H9 (cell line): ENCODE results near the gene OR2T27. TPM values are rescaled to one million over a fixed set of nuclear protein-coding genes. Genes with fewer than 3 reads are reported as not detected.

ENCODE experiments used
- DNase-seq: peaks from one replicate; pipeline ENCODE4 v3.0.0-alpha.2; 2017
- H2AFZ ChIP-seq: one replicate; pipeline ENCODE4 v1.6.1; 2013; ENCODE audit warnings: mild to moderate bottlenecking, low read length, control low read depth, moderate library complexity
- H2AK5ac ChIP-seq: 2 replicates; pipeline ENCODE4 v1.6.1; 2013; ENCODE audit warnings: low read length, control low read depth, mixed read lengths; ENCODE audit not compliant: insufficient read length
- H2BK120ac ChIP-seq: one replicate; pipeline ENCODE4 v1.6.1; 2013; ENCODE audit warnings: low read depth, mild to moderate bottlenecking, low read length, control low read depth, inconsistent platforms; ENCODE audit not compliant: poor library complexity, severe bottlenecking
- H2BK12ac ChIP-seq: 2 replicates; pipeline ENCODE4 v1.6.1; 2013; ENCODE audit warnings: low read length, control low read depth, mixed read lengths, low read depth; ENCODE audit not compliant: insufficient read length
- H2BK15ac ChIP-seq: 2 replicates; pipeline ENCODE4 v1.6.1; 2013; ENCODE audit warnings: low read depth, low read length, control low read depth
- H2BK20ac ChIP-seq: one replicate; pipeline ENCODE4 v1.6.1; 2013; ENCODE audit warnings: low read depth, mild to moderate bottlenecking, low read length, control low read depth, inconsistent platforms; ENCODE audit not compliant: poor library complexity, severe bottlenecking
- H2BK5ac ChIP-seq: 2 replicates; pipeline ENCODE4 v1.6.1; 2013; ENCODE audit warnings: low read length, control low read depth, mixed read lengths; ENCODE audit not compliant: insufficient read length
- H3K14ac ChIP-seq: 2 replicates; pipeline ENCODE4 v1.6.1; 2013; ENCODE audit warnings: low read length, control low read depth; ENCODE audit not compliant: insufficient read depth
- H3K18ac ChIP-seq: 2 replicates; pipeline ENCODE4 v1.6.1; 2013; ENCODE audit warnings: low read depth, mild to moderate bottlenecking, mixed read lengths, low read length, control low read depth; ENCODE audit not compliant: insufficient read length
- H3K23ac ChIP-seq: 2 replicates; pipeline ENCODE4 v1.6.1; 2013; ENCODE audit warnings: low read length, control low read depth, mixed read lengths, low read depth; ENCODE audit not compliant: insufficient read length
- H3K23me2 ChIP-seq: 2 replicates; pipeline ENCODE4 v1.6.1; 2013; ENCODE audit warnings: low read depth, mild to moderate bottlenecking, mixed read lengths, low read length, control low read depth; ENCODE audit not compliant: insufficient read length, poor library complexity, severe bottlenecking
- H3K27ac ChIP-seq: 2 replicates; pipeline ENCODE4 v1.5.1; 2013; ENCODE audit warnings: low read length, control low read depth, mixed read lengths, low read depth; ENCODE audit not compliant: insufficient read length
- H3K27me3 ChIP-seq: 2 replicates; pipeline ENCODE4 v1.6.1; 2013; ENCODE audit warnings: low read length, control low read depth, inconsistent platforms; ENCODE audit not compliant: insufficient read depth
- H3K4ac ChIP-seq: 2 replicates; pipeline ENCODE4 v1.6.1; 2013; ENCODE audit warnings: low read depth, mild to moderate bottlenecking, control low read depth, inconsistent platforms, low read length, moderate library complexity
- H3K4me1 ChIP-seq: 2 replicates; pipeline ENCODE4 v1.6.1; 2013; ENCODE audit warnings: low read length, control low read depth, inconsistent platforms; ENCODE audit not compliant: insufficient read depth
- H3K4me2 ChIP-seq: 2 replicates; pipeline ENCODE4 v1.6.1; 2013; ENCODE audit warnings: low read length, control low read depth, mixed read lengths; ENCODE audit not compliant: insufficient read length, insufficient read depth
- H3K56ac ChIP-seq: 2 replicates; pipeline ENCODE4 v1.6.1; 2013; ENCODE audit warnings: low read depth, mild to moderate bottlenecking, mixed read lengths, low read length, control low read depth; ENCODE audit not compliant: insufficient read length
- H3K79me1 ChIP-seq: 2 replicates; pipeline ENCODE4 v1.6.1; 2013; ENCODE audit warnings: low read depth, mild to moderate bottlenecking, moderate library complexity, low read length, control low read depth, inconsistent platforms; ENCODE audit not compliant: insufficient read depth, poor library complexity, severe bottlenecking
- H3K79me2 ChIP-seq: 2 replicates; pipeline ENCODE4 v1.6.1; 2013; ENCODE audit warnings: low read length, control low read depth, inconsistent platforms; ENCODE audit not compliant: insufficient read depth
- H3K9ac ChIP-seq: 2 replicates; pipeline ENCODE4 v1.6.1; 2013; ENCODE audit warnings: low read length, control low read depth, mixed read lengths; ENCODE audit not compliant: insufficient read length; ENCODE audit errors: extremely low read depth
- H3K9me3 ChIP-seq: one replicate; pipeline ENCODE4 v1.6.1; 2013; ENCODE audit warnings: low read depth, low read length, inconsistent platforms; ENCODE audit not compliant: control insufficient read depth
- H3T11ph ChIP-seq: one replicate; pipeline ENCODE4 v1.6.1; 2013; ENCODE audit warnings: mild to moderate bottlenecking, low read length, control low read depth, inconsistent platforms
- H4K20me1 ChIP-seq: one replicate; pipeline ENCODE4 v1.6.1; 2013; ENCODE audit not compliant: control insufficient read depth, insufficient read length, insufficient read depth
- H4K5ac ChIP-seq: 2 replicates; pipeline ENCODE4 v1.6.1; 2013; ENCODE audit warnings: low read depth, mild to moderate bottlenecking, mixed read lengths, low read length, control low read depth; ENCODE audit not compliant: insufficient read length
- H4K8ac ChIP-seq: replicated peaks from 2 replicates; pipeline ENCODE4 v1.6.1; 2013; ENCODE audit warnings: low read length, control low read depth, mixed read lengths, low read depth; ENCODE audit not compliant: insufficient read length
- H4K91ac ChIP-seq: 2 replicates; pipeline ENCODE4 v1.6.1; 2013; ENCODE audit warnings: low read depth, mild to moderate bottlenecking, moderate library complexity, mixed read lengths, low read length, control low read depth; ENCODE audit not compliant: insufficient read length
- H3K27ac Mint-ChIP-seq, 3 experiments: 2 replicates in 2 of 3; 3 replicates in 1 of 3; pipeline ENCODE4 v1.8.0; 2020 to 2021; ENCODE audit warnings: mixed read lengths in 3 of 3, mild to moderate bottlenecking in 1 of 3, moderate library complexity in 1 of 3
- H3K27me3 Mint-ChIP-seq: 2 replicates; pipeline ENCODE4 v1.8.0; 2021; ENCODE audit warnings: low read depth, mild to moderate bottlenecking, moderate library complexity, mixed read lengths
- H3K36me3 Mint-ChIP-seq, 3 experiments: 2 replicates in 2 of 3; 3 replicates in 1 of 3; pipeline ENCODE4 v1.8.0; 2020 to 2021; ENCODE audit warnings: low read depth in 3 of 3, mixed read lengths in 3 of 3; ENCODE audit not compliant: insufficient read depth in 1 of 3
- H3K4me1 Mint-ChIP-seq, 2 experiments: 2 replicates each; pipeline ENCODE4 v1.8.0; 2020; ENCODE audit warnings: mixed read lengths in 2 of 2
- H3K4me3 Mint-ChIP-seq, 2 experiments: 2 replicates in 1 of 2; 3 replicates in 1 of 2; pipeline ENCODE4 v1.8.0; 2020 to 2021; ENCODE audit warnings: mild to moderate bottlenecking in 2 of 2, mixed read lengths in 2 of 2, moderate library complexity in 1 of 2
- H3K9me3 Mint-ChIP-seq, 2 experiments: 2 replicates in 1 of 2; 3 replicates in 1 of 2; pipeline ENCODE4 v1.8.0; 2020; ENCODE audit warnings: mild to moderate bottlenecking in 2 of 2, mixed read lengths in 2 of 2, moderate library complexity in 1 of 2
- CTCF ChIP-seq: fragments of 200-600 bp; sonication (generic); conservative IDR thresholded peaks from 3 replicates; pipeline ENCODE4 v1.8.0; 2021; ENCODE audit warnings: antibody characterized with exemption, mild to moderate bottlenecking
- WGBS: extraction: QIAGEN DNeasy Blood & Tissue Kit; methylation state at CpG from one replicate; pipeline ENCODE4 v1.1.7; 2013; ENCODE audit warnings: missing lambda C conversion rate, low lambda C conversion rate, mixed read lengths; ENCODE audit not compliant: insufficient read length; ENCODE audit errors: extremely low coverage; 5-methylcytosine and 5-hydroxymethylcytosine counted together
- total RNA-seq: library from RNA; stranded (reverse); gene quantifications from 2 replicates; pipeline ENCODE4 v1.2.1, GENCODE V29; 2021

OR2T27 gene
- total RNA-seq, 1 experiment from 2014 or later: not detected

GRCh38 chr1:248618878-248619277, 36.5 kb downstream of the OR2T27 start:
- Histone ChIP-seq H3K56ac (no peak overlapping the region), H2BK20ac (no peak overlapping the region), H3K4ac (no peak overlapping the region), H3K4me1 (no peaks in the 10 kb centered on the region), H3K27ac (no peak overlapping the region), H4K8ac (no peak overlapping the region), H3K18ac (no peak overlapping the region), H2BK5ac (no peak overlapping the region), H2BK15ac (no peak overlapping the region), H2BK12ac (no peak overlapping the region), H3K27me3 (no peaks in the 10 kb centered on the region), H3K23me2 (no peaks in the 10 kb centered on the region), H3T11ph (no peak overlapping the region), H3K79me1 (no peaks in the 10 kb centered on the region), H2AK5ac (no peak overlapping the region), H3K9me3 (peaks cover 76% of the 10 kb centered on the region), H3K9ac (no peak overlapping the region), H3K14ac (no peak overlapping the region), H2AFZ (no peak overlapping the region), H2BK120ac (no peak overlapping the region), H4K91ac (no peak overlapping the region), H3K79me2 (no peaks in the 10 kb centered on the region), H3K4me2 (no peak overlapping the region), H4K5ac (no peak overlapping the region), H4K20me1 (no peaks in the 10 kb centered on the region), H3K23ac (no peak overlapping the region)
- H3K27ac Mint-ChIP-seq: no peak overlapping the region
- no peaks in the 10 kb centered on the region for H3K4me1 Mint-ChIP-seq
- TF ChIP-seq CTCF: peak; percentile 30; the same call in 2 of the 3 replicates
- no peaks in the 10 kb centered on the region; the same call in 1 of the 2 replicates for H3K27me3 Mint-ChIP-seq
- no peak for DNase-seq
- peaks cover 80 to 83% of the 10 kb centered on the region in 2 experiments for H3K9me3 Mint-ChIP-seq
- H3K4me3 Mint-ChIP-seq: no peak overlapping the region
- H3K36me3 Mint-ChIP-seq: peaks cover 5 to 19% (median 6%) of the 10 kb centered on the region in 3 experiments; a peak in 4 of 7 replicates
- WGBS: no CpG with 5 or more reads among the region's 3 CpGs
